Vagina (tissue), 2 donors: ENCODE measurements around the gene PTPN3. TPM values are rescaled to one million over a fixed set of nuclear protein-coding genes. Genes with fewer than 3 reads are reported as not detected.

ENCODE experiments used
- DNase-seq, 2 donors: peaks; one replicate each; pipeline ENCODE4 v3.0.0-alpha.2; 2017; ENCODE audit errors: extremely low spot score in 2 of 2
- H3K27ac ChIP-seq: fragments of 200-600 bp; sonication (generic); one replicate; pipeline ENCODE4 v1.5.1; 2019
- H3K27me3 ChIP-seq: fragments of 200-600 bp; sonication (generic); one replicate; pipeline ENCODE4 v1.5.1; 2019
- H3K36me3 ChIP-seq, 2 donors: fragments of 200-600 bp; sonication (generic); one replicate each; pipeline ENCODE4 v1.5.1; 2017 to 2019
- H3K4me1 ChIP-seq: fragments of 200-600 bp; sonication (generic); one replicate; pipeline ENCODE4 v1.5.1; 2019
- H3K4me3 ChIP-seq, 2 donors: fragments of 200-600 bp; sonication (generic); 1 replicate in 1 of 2; 2 replicates in 1 of 2; pipeline ENCODE4 v1.5.1; 2016 to 2019
- H3K9me3 ChIP-seq: fragments of 200-600 bp; sonication (generic); one replicate; pipeline ENCODE4 v1.5.1; 2019
- CTCF ChIP-seq, 3 experiments: fragments of 450-650 bp in 2 of 3; fragments of 200-600 bp in 1 of 3; sonication (generic) in 1 of 3; IDR thresholded peaks; one replicate each; pipeline ENCODE4 v1.5.1; 2017 to 2019; ENCODE audit warnings: antibody characterized with exemption in 3 of 3, mild to moderate bottlenecking in 2 of 3, moderate library complexity in 2 of 3
- POLR2A ChIP-seq, 2 donors: fragments of 450-650 bp; IDR thresholded peaks; one replicate each; pipeline ENCODE4 v1.6.1; 2017; ENCODE audit warnings: antibody characterized with exemption in 2 of 2, mild to moderate bottlenecking in 2 of 2, moderate library complexity in 2 of 2
- POLR2AphosphoS5 ChIP-seq, 2 donors: sonication (generic); formaldehyde crosslinking; IDR thresholded peaks; one replicate each; pipeline ENCODE4 v1.9.0; 2017; ENCODE audit warnings: antibody characterized with exemption in 2 of 2, mild to moderate bottlenecking in 2 of 2, low read depth in 1 of 2; ENCODE audit not compliant: insufficient read depth in 1 of 2
- intact Hi-C: fragments of 100-400 bp; cut with DNase I; formaldehyde crosslinking; loops from one replicate; pipeline ENCODE4 v1.15.1; 2023
- total RNA-seq: library from RNA; depleted of rRNA; stranded (reverse); fragments of >200 nt; gene quantifications from one replicate; pipeline ENCODE4 v1.2.3, GENCODE V29; 2016

The PTPN3 gene
- total RNA-seq, 1 donor from 2014 or later = 15.5 TPM

- Histone ChIP-seq H3K27me3 (no peaks in the 10 kb centered on the region), H3K4me3 (no peak overlapping the region), H3K9me3 (no peaks in the 10 kb centered on the region), H3K36me3 (no peaks in the 10 kb centered on the region), H3K4me1 (no peaks in the 10 kb centered on the region), H3K27ac (no peak overlapping the region)
- TF ChIP-seq POLR2A (IDR thresholded peaks at IDR 0.05) (no peak), POLR2AphosphoS5 (IDR thresholded peaks at IDR 0.05; ENCODE audit: insufficient read depth in 1 of 2, low read depth in 1 of 2) (no peak), CTCF (IDR thresholded peaks at IDR 0.05) (no peak)
- no peak for DNase-seq
- intact Hi-C loops = no loop called here
Observed at GRCh38 chr9:109454041-109454440, 44.1 kb downstream of the PTPN3 start.

- TF ChIP-seq POLR2A (IDR thresholded peaks at IDR 0.05) = no peak
- no peak for TF ChIP-seq CTCF (IDR thresholded peaks at IDR 0.05)
- peak in 1 of 2 donors; percentile 38 for TF ChIP-seq POLR2AphosphoS5 (IDR thresholded peaks at IDR 0.05; ENCODE audit: insufficient read depth in 1 of 2, low read depth in 1 of 2)
- H3K36me3 ChIP-seq = no peaks in the 10 kb centered on the region
- no peak overlapping the region for H3K27ac ChIP-seq
- no peaks in the 10 kb centered on the region for H3K4me1 ChIP-seq
- no peak for DNase-seq
- H3K9me3 ChIP-seq = no peaks in the 10 kb centered on the region
- H3K4me3 ChIP-seq = no peak overlapping the region
- H3K27me3 ChIP-seq = no peaks in the 10 kb centered on the region
- intact Hi-C loops = no loop called here
Observed at GRCh38 chr9:109453210-109453842, 44.8 kb downstream of the PTPN3 start.

- intact Hi-C loops = no loop called here
- Histone ChIP-seq H3K4me3 (no peak overlapping the region), H3K27ac (no peak overlapping the region), H3K27me3 (no peaks in the 10 kb centered on the region), H3K4me1 (no peaks in the 10 kb centered on the region), H3K9me3 (no peaks in the 10 kb centered on the region), H3K36me3 (no peaks in the 10 kb centered on the region)
- TF ChIP-seq POLR2AphosphoS5 (IDR thresholded peaks at IDR 0.05; ENCODE audit: insufficient read depth in 1 of 2, low read depth in 1 of 2) = no peak
- no peak for TF ChIP-seq POLR2A (IDR thresholded peaks at IDR 0.05)
- TF ChIP-seq CTCF (IDR thresholded peaks at IDR 0.05) = no peak
- no peak for DNase-seq
Observed at GRCh38 chr9:109452761-109453160, 45.3 kb downstream of the PTPN3 start.

GRCh38 chr9:109451311-109452025, 46.6 kb downstream of the PTPN3 start:
- H3K36me3 ChIP-seq = no peaks in the 10 kb centered on the region
- H3K4me1 ChIP-seq = no peaks in the 10 kb centered on the region
- no peak overlapping the region for H3K27ac ChIP-seq
- H3K4me3 ChIP-seq = no peak overlapping the region
- intact Hi-C loops = no loop called here
- TF ChIP-seq POLR2AphosphoS5 (IDR thresholded peaks at IDR 0.05; ENCODE audit: insufficient read depth in 1 of 2, low read depth in 1 of 2) = no peak
- DNase-seq = no peak
- no peaks in the 10 kb centered on the region for H3K27me3 ChIP-seq
- no peaks in the 10 kb centered on the region for H3K9me3 ChIP-seq

- Histone ChIP-seq H3K27me3 (no peaks in the 10 kb centered on the region), H3K27ac (no peak overlapping the region), H3K36me3 (no peaks in the 10 kb centered on the region), H3K4me3 (no peak overlapping the region), H3K4me1 (no peaks in the 10 kb centered on the region), H3K9me3 (no peaks in the 10 kb centered on the region)
- intact Hi-C loops = no loop called here
- TF ChIP-seq CTCF (IDR thresholded peaks at IDR 0.05) (no peak), POLR2A (IDR thresholded peaks at IDR 0.05) (no peak), POLR2AphosphoS5 (IDR thresholded peaks at IDR 0.05; ENCODE audit: insufficient read depth in 1 of 2, low read depth in 1 of 2) (no peak)
- no peak for DNase-seq
Observed at GRCh38 chr9:109450346-109450745, 47.8 kb downstream of the PTPN3 start.
